ENCODE results near the gene MEGF11.

- TF ChIP-seq CTCF (conservative IDR thresholded peaks at IDR 0.05; ENCODE audit: low read depth, low read length), result no peak
- no peak for TF ChIP-seq EZH2 (IDR thresholded peaks at IDR 0.05; ENCODE audit: low read length, unreplicated experiment)
Measured at GRCh38 chr15:65994832-65995231, 258.7 kb downstream of the MEGF11 start.
